Measurements from ENCODE around the gene PHLDA2. TPM values are rescaled to one million over a fixed set of nuclear protein-coding genes. Genes with fewer than 3 reads are reported as not detected.

The PHLDA2 gene
- total and polyA plus RNA-seq, 2 experiments from 2014 or later: 3.8 to 16.5 TPM

DNA sequence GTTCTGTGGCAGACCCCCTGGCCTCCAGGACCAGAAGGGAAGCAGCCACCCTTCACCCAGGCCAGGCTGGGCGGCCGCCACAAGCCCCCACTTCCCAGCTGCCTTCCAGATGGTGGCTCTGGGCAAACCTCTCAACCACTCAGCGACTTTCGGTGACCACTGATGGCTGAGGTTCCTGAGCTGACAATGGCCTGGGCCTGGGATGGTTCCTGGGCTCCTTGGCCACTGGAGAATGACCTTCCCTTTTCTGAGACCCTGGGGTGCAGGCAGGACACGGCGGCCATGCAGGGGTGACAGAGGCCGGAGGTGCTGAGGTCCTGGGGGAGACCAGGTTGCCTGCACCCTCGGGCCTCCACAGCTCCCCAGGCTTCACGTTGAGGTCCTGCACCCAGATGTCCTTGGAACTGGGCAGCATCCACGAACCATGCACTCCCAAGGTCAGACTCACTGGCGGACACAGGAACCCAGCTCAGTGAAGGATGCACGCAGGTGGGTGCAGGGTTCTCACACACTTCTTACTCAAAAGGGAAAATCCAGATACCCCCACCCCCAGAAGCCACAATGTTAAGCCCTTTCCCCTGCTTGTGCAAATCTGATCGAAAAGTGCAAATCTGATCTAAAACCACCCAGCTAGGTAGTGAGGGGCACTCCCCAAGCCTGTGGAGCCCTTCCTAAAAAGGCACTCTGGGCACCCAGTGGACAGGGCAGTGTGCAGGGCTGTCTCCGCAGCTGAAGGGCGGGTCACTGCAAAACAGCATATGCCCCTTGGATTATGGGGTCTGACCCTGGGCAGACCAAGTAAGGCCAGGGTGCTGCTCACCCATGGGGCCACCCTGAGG, 13.9 kb upstream of the PHLDA2 start (continued):
- TF ChIP-seq STAT1 (IDR thresholded peaks at IDR 0.05; ENCODE audit: unreplicated experiment) (no peak), NANOG (IDR thresholded peaks at IDR 0.05; ENCODE audit: borderline replicate concordance) (no peak), JUNB (IDR thresholded peaks at IDR 0.05; ENCODE audit: unreplicated experiment) (no peak), EZH2phosphoT487 (IDR thresholded peaks at IDR 0.05; ENCODE audit: unreplicated experiment) (no peak), ZNF114 (CRISPR knock-in tag; IDR thresholded peaks at IDR 0.05) (no peak), POLR2AphosphoS5 (IDR thresholded peaks at IDR 0.05; ENCODE audit: low read depth) (no peak)
- TF ChIP-seq, protein P1, sequence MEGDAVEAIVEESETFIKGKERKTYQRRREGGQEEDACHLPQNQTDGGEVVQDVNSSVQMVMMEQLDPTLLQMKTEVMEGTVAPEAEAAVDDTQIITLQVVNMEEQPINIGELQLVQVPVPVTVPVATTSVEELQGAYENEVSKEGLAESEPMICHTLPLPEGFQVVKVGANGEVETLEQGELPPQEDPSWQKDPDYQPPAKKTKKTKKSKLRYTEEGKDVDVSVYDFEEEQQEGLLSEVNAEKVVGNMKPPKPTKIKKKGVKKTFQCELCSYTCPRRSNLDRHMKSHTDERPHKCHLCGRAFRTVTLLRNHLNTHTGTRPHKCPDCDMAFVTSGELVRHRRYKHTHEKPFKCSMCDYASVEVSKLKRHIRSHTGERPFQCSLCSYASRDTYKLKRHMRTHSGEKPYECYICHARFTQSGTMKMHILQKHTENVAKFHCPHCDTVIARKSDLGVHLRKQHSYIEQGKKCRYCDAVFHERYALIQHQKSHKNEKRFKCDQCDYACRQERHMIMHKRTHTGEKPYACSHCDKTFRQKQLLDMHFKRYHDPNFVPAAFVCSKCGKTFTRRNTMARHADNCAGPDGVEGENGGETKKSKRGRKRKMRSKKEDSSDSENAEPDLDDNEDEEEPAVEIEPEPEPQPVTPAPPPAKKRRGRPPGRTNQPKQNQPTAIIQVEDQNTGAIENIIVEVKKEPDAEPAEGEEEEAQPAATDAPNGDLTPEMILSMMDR (conservative IDR thresholded peaks at IDR 0.05; ENCODE audit: low read depth in 2 of 2): no peak
- TF ChIP-seq, protein P2, sequence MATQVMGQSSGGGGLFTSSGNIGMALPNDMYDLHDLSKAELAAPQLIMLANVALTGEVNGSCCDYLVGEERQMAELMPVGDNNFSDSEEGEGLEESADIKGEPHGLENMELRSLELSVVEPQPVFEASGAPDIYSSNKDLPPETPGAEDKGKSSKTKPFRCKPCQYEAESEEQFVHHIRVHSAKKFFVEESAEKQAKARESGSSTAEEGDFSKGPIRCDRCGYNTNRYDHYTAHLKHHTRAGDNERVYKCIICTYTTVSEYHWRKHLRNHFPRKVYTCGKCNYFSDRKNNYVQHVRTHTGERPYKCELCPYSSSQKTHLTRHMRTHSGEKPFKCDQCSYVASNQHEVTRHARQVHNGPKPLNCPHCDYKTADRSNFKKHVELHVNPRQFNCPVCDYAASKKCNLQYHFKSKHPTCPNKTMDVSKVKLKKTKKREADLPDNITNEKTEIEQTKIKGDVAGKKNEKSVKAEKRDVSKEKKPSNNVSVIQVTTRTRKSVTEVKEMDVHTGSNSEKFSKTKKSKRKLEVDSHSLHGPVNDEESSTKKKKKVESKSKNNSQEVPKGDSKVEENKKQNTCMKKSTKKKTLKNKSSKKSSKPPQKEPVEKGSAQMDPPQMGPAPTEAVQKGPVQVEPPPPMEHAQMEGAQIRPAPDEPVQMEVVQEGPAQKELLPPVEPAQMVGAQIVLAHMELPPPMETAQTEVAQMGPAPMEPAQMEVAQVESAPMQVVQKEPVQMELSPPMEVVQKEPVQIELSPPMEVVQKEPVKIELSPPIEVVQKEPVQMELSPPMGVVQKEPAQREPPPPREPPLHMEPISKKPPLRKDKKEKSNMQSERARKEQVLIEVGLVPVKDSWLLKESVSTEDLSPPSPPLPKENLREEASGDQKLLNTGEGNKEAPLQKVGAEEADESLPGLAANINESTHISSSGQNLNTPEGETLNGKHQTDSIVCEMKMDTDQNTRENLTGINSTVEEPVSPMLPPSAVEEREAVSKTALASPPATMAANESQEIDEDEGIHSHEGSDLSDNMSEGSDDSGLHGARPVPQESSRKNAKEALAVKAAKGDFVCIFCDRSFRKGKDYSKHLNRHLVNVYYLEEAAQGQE (IDR thresholded peaks at IDR 0.05; ENCODE audit: unreplicated experiment): no peak
- TF ChIP-seq, protein P3, sequence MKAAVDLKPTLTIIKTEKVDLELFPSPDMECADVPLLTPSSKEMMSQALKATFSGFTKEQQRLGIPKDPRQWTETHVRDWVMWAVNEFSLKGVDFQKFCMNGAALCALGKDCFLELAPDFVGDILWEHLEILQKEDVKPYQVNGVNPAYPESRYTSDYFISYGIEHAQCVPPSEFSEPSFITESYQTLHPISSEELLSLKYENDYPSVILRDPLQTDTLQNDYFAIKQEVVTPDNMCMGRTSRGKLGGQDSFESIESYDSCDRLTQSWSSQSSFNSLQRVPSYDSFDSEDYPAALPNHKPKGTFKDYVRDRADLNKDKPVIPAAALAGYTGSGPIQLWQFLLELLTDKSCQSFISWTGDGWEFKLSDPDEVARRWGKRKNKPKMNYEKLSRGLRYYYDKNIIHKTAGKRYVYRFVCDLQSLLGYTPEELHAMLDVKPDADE (IDR thresholded peaks at IDR 0.05): no peak

DNA sequence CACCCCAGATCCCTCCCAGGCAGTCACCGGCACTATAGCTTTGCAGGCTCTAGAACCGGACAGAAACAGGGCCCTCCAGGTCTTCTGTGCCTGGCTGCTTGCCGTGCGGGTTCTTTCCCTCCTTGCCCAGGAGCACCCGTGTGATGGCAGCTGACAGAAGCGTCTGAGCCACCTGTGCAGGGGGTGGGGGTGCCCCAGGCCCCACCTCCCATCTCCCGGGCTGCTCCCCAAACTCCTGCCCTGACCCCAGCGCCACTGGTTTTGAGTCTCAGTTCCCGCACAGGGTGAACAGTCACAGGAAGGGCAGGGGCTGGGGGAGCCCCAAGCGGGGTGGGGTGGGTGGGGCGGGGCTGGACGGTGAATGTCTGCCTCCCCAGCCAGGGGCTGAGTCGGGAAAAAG, 13.2 kb upstream of the PHLDA2 start:
- Mint-ChIP-seq H3K4me3 (no peak overlapping the region), H3K36me3 (ENCODE audit: low read depth) (peaks cover 51% of the 10 kb centered on the region), H3K4me1 (peaks cover 29% of the 10 kb centered on the region), H3K9me3 (peaks cover 29% of the 10 kb centered on the region), H3K27me3 (ENCODE audit: insufficient read depth, low read depth, poor library complexity) (peaks cover 38% of the 10 kb centered on the region), H3K27ac (no peak overlapping the region)
- Histone ChIP-seq H3K36me3 (ENCODE audit: insufficient read depth) (no peaks in the 10 kb centered on the region), H3K9me2 (ENCODE audit: insufficient read depth) (no peaks in the 10 kb centered on the region), H3K27me3 (ENCODE audit: insufficient read depth) (0 out of 2 replicates have a peak, but pooled peaks cover 1% of the 10 kb centered on the region), H4K20me1 (replicated peaks; ENCODE audit: insufficient read depth) (peaks cover 19% of the 10 kb centered on the region), H3K4me3 (no peak overlapping the region), H3F3A (replicated peaks; ENCODE audit: low read depth) (peaks cover 35% of the 10 kb centered on the region), H3K4me2 (no peak overlapping the region), H3K79me2 (replicated peaks; ENCODE audit: insufficient read depth) (peaks cover 8% of the 10 kb centered on the region; the same call in 1 of the 2 replicates), H3K27ac (ENCODE audit: low read depth) (no peak overlapping the region), H2AFZ (no peak overlapping the region), H3K4me1 (ENCODE audit: insufficient read depth) (peaks cover 31% of the 10 kb centered on the region)
- TF ChIP-seq NANOG (IDR thresholded peaks at IDR 0.05; ENCODE audit: borderline replicate concordance): no peak
- TF ChIP-seq JUNB (IDR thresholded peaks at IDR 0.05; ENCODE audit: unreplicated experiment): no peak
- no peak for TF ChIP-seq POLR2AphosphoS5 (IDR thresholded peaks at IDR 0.05; ENCODE audit: low read depth)
- TF ChIP-seq, protein P4, sequence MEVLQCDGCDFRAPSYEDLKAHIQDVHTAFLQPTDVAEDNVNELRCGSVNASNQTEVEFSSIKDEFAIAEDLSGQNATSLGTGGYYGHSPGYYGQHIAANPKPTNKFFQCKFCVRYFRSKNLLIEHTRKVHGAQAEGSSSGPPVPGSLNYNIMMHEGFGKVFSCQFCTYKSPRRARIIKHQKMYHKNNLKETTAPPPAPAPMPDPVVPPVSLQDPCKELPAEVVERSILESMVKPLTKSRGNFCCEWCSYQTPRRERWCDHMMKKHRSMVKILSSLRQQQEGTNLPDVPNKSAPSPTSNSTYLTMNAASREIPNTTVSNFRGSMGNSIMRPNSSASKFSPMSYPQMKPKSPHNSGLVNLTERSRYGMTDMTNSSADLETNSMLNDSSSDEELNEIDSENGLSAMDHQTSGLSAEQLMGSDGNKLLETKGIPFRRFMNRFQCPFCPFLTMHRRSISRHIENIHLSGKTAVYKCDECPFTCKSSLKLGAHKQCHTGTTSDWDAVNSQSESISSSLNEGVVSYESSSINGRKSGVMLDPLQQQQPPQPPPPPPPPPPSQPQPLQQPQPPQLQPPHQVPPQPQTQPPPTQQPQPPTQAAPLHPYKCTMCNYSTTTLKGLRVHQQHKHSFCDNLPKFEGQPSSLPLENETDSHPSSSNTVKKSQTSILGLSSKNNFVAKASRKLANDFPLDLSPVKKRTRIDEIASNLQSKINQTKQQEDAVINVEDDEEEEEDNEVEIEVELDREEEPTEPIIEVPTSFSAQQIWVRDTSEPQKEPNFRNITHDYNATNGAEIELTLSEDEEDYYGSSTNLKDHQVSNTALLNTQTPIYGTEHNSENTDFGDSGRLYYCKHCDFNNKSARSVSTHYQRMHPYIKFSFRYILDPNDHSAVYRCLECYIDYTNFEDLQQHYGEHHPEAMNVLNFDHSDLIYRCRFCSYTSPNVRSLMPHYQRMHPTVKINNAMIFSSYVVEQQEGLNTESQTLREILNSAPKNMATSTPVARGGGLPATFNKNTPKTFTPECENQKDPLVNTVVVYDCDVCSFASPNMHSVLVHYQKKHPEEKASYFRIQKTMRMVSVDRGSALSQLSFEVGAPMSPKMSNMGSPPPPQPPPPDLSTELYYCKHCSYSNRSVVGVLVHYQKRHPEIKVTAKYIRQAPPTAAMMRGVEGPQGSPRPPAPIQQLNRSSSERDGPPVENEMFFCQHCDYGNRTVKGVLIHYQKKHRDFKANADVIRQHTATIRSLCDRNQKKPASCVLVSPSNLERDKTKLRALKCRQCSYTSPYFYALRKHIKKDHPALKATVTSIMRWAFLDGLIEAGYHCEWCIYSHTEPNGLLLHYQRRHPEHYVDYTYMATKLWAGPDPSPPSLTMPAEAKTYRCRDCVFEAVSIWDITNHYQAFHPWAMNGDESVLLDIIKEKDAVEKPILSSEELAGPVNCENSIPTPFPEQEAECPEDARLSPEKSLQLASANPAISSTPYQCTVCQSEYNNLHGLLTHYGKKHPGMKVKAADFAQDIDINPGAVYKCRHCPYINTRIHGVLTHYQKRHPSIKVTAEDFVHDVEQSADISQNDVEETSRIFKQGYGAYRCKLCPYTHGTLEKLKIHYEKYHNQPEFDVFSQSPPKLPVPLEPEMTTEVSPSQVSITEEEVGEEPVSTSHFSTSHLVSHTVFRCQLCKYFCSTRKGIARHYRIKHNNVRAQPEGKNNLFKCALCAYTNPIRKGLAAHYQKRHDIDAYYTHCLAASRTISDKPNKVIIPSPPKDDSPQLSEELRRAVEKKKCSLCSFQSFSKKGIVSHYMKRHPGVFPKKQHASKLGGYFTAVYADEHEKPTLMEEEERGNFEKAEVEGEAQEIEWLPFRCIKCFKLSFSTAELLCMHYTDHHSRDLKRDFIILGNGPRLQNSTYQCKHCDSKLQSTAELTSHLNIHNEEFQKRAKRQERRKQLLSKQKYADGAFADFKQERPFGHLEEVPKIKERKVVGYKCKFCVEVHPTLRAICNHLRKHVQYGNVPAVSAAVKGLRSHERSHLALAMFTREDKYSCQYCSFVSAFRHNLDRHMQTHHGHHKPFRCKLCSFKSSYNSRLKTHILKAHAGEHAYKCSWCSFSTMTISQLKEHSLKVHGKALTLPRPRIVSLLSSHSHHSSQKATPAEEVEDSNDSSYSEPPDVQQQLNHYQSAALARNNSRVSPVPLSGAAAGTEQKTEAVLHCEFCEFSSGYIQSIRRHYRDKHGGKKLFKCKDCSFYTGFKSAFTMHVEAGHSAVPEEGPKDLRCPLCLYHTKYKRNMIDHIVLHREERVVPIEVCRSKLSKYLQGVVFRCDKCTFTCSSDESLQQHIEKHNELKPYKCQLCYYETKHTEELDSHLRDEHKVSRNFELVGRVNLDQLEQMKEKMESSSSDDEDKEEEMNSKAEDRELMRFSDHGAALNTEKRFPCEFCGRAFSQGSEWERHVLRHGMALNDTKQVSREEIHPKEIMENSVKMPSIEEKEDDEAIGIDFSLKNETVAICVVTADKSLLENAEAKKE (CRISPR knock-in tag; IDR thresholded peaks at IDR 0.05): no peak
- no peak for TF ChIP-seq EZH2 (IDR thresholded peaks at IDR 0.05; ENCODE audit: low read depth, unreplicated experiment)
- TF ChIP-seq ZNF114 (CRISPR knock-in tag; IDR thresholded peaks at IDR 0.05): no peak
- ATAC-seq (no peak), DNase-seq (ENCODE audit: low spot score) (no peak)
